ENCODE measurements around the gene NDUFAF3. TPM values are rescaled to one million over a fixed set of nuclear protein-coding genes. Genes with fewer than 3 reads are reported as not detected.

NDUFAF3 gene
- total and polyA plus RNA-seq, 9 donors = 43.2 to 132 (median 89.8) TPM

GRCh38 chr3:48997102-48997635 is 24.8 kb upstream of the NDUFAF3 start:
- TF ChIP-seq CTCF (IDR thresholded peaks at IDR 0.05) = no peak
- TF ChIP-seq EP300 (IDR thresholded peaks at IDR 0.05) = no peak
- TF ChIP-seq POLR2A (IDR thresholded peaks at IDR 0.05) = no peak
- H3K36me3 ChIP-seq = no peaks in the 10 kb centered on the region
- H3K4me3 ChIP-seq = no peak overlapping the region
- no peaks in the 10 kb centered on the region for H3K27me3 ChIP-seq
- no peaks in the 10 kb centered on the region for H3K9me3 ChIP-seq
- H3K4me1 ChIP-seq (ENCODE audit: insufficient read depth) = no peaks in the 10 kb centered on the region
- 81 to 89% (median 82%) methylated on average over 8 of the region's 8 CpGs for WGBS, 3 donors
- DNase-seq = peak in 1 of 5 donors; percentile 27
- intact Hi-C loops (cut with DNase I) = loop anchor here in 1 of 4 donors (10.0 kb wide), 1 partner anchor 448 kb away; no protein-coding TSS in a partner anchor
- H3K27ac ChIP-seq = no peak overlapping the region

- 71 to 77% (median 77%) methylated on average over 20 of the region's 20 CpGs for WGBS, 3 donors
- no peaks in the 10 kb centered on the region for H3K27me3 ChIP-seq
- DNase-seq = peak in 1 of 5 donors; percentile 26
- no peak overlapping the region for H3K4me3 ChIP-seq
- H3K36me3 ChIP-seq = no peaks in the 10 kb centered on the region
- no peaks in the 10 kb centered on the region for H3K9me3 ChIP-seq
- H3K27ac ChIP-seq = no peak overlapping the region
- intact Hi-C loops (cut with DNase I) = loop anchor here in 1 of 4 donors (10.0 kb wide), 1 partner anchor 447 kb away; no protein-coding TSS in a partner anchor
- TF ChIP-seq POLR2A (IDR thresholded peaks at IDR 0.05) (no peak), CTCF (IDR thresholded peaks at IDR 0.05) (no peak), EP300 (IDR thresholded peaks at IDR 0.05) (no peak)
- H3K4me1 ChIP-seq (ENCODE audit: insufficient read depth) = no peaks in the 10 kb centered on the region
Observed at GRCh38 chr3:48997714-48998637, 23.9 kb upstream of the NDUFAF3 start.

- 78 to 85% (median 84%) methylated on average over 8 of the region's 8 CpGs for WGBS, 3 donors
- Histone ChIP-seq H3K4me1 (ENCODE audit: insufficient read depth) (no peaks in the 10 kb centered on the region), H3K27me3 (no peaks in the 10 kb centered on the region), H3K4me3 (no peak overlapping the region), H3K9me3 (no peaks in the 10 kb centered on the region), H3K36me3 (no peaks in the 10 kb centered on the region), H3K27ac (no peak overlapping the region)
- TF ChIP-seq POLR2A (IDR thresholded peaks at IDR 0.05) = no peak
- TF ChIP-seq CTCF (IDR thresholded peaks at IDR 0.05) = no peak
- DNase-seq = no peak
- intact Hi-C loops (cut with DNase I) = loop anchor here in 1 of 4 donors (10.0 kb wide), 1 partner anchor 446 kb away; no protein-coding TSS in a partner anchor
Observed at GRCh38 chr3:48999085-48999858, 22.6 kb upstream of the NDUFAF3 start.

GRCh38 chr3:49001155-49001554 is 20.8 kb upstream of the NDUFAF3 start:
- Histone ChIP-seq H3K27me3 (no peaks in the 10 kb centered on the region), H3K36me3 (no peaks in the 10 kb centered on the region), H3K4me3 (no peak overlapping the region), H3K4me1 (ENCODE audit: insufficient read depth) (peaks cover 3% of the 10 kb centered on the region), H3K9me3 (no peaks in the 10 kb centered on the region), H3K27ac (no peak overlapping the region)
- intact Hi-C loops (cut with DNase I) = no loop called here
- DNase-seq = no peak
- 85 to 88% (median 87%) methylated on average over 6 of the region's 6 CpGs for WGBS, 3 donors
- TF ChIP-seq POLR2A (IDR thresholded peaks at IDR 0.05) (no peak), CTCF (IDR thresholded peaks at IDR 0.05) (no peak), EP300 (IDR thresholded peaks at IDR 0.05) (no peak)
